ENCODE results near the gene SCYGR4. TPM values are rescaled to one million over a fixed set of nuclear protein-coding genes. Genes with fewer than 3 reads are reported as not detected.
A peak's percentile ranks its signal among the peaks of the same experiment; 100 is the strongest.

The SCYGR4 gene
- not detected for total RNA-seq

GRCh38 chr2:227617316-227618230 lies at the start of gene SCYGR4:
TSS of gene SCYGR4 (plus strand) at chr2:227617498. CDS start at chr2:227617498, 0 bp downstream.
- DNase-seq (no peak), ATAC-seq (ENCODE audit: low read depth) (no peak)
- H3K27ac Mint-ChIP-seq = no peak within 1 kb of the TSS
- H3K27me3 Mint-ChIP-seq = peaks cover 32% of the 10 kb centered on the region
- H3K4me3 Mint-ChIP-seq = no peak within 1 kb of the TSS
- no peaks in the 10 kb centered on the region for H3K4me1 Mint-ChIP-seq
- H3K36me3 Mint-ChIP-seq = no peaks in the 10 kb centered on the region
- H3K9me3 Mint-ChIP-seq = no peaks in the 10 kb centered on the region
- POLR2A ChIA-PET = no interaction called here

GRCh38 chr2:227568852-227569169 lies 48.5 kb upstream of the SCYGR4 start:
- Mint-ChIP-seq H3K27me3 (peaks cover 5% of the 10 kb centered on the region), H3K4me1 (no peaks in the 10 kb centered on the region), H3K27ac (no peak overlapping the region), H3K4me3 (no peak overlapping the region), H3K9me3 (no peaks in the 10 kb centered on the region), H3K36me3 (peaks cover 1% of the 10 kb centered on the region)
- POLR2A ChIA-PET = no interaction called here
- DNase-seq = no peak
- ATAC-seq (ENCODE audit: low read depth) = no peak

- Mint-ChIP-seq H3K27ac (no peak overlapping the region), H3K36me3 (no peaks in the 10 kb centered on the region), H3K27me3 (peaks cover 10% of the 10 kb centered on the region), H3K9me3 (no peaks in the 10 kb centered on the region), H3K4me3 (no peak overlapping the region), H3K4me1 (no peaks in the 10 kb centered on the region)
- POLR2A ChIA-PET = no interaction called here
- no peak for ATAC-seq (ENCODE audit: low read depth)
- DNase-seq = no peak
Observed at GRCh38 chr2:227570615-227571014, 46.7 kb upstream of the SCYGR4 start.

- peaks cover 2% of the 10 kb centered on the region for H3K36me3 Mint-ChIP-seq
- no peaks in the 10 kb centered on the region for H3K4me1 Mint-ChIP-seq
- DNase-seq (no peak), ATAC-seq (ENCODE audit: low read depth) (no peak)
- no peaks in the 10 kb centered on the region for H3K9me3 Mint-ChIP-seq
- no peak overlapping the region for H3K27ac Mint-ChIP-seq
- POLR2A ChIA-PET = no interaction called here
- peaks cover 30% of the 10 kb centered on the region for H3K27me3 Mint-ChIP-seq
- no peak overlapping the region for H3K4me3 Mint-ChIP-seq
Observed at GRCh38 chr2:227576110-227576509, 41.2 kb upstream of the SCYGR4 start.

GRCh38 chr2:227576812-227577211 lies 40.5 kb upstream of the SCYGR4 start:
- H3K4me3 Mint-ChIP-seq = no peak overlapping the region
- H3K27ac Mint-ChIP-seq = no peak overlapping the region
- DNase-seq (no peak), ATAC-seq (ENCODE audit: low read depth) (no peak)
- H3K27me3 Mint-ChIP-seq = peaks cover 34% of the 10 kb centered on the region
- POLR2A ChIA-PET = no interaction called here
- peaks cover 1% of the 10 kb centered on the region for H3K9me3 Mint-ChIP-seq
- H3K4me1 Mint-ChIP-seq = no peaks in the 10 kb centered on the region
- peaks cover 2% of the 10 kb centered on the region for H3K36me3 Mint-ChIP-seq

GRCh38 chr2:227577555-227577954 lies 39.7 kb upstream of the SCYGR4 start:
- no peaks in the 10 kb centered on the region for H3K4me1 Mint-ChIP-seq
- H3K36me3 Mint-ChIP-seq = peaks cover 4% of the 10 kb centered on the region
- no peak overlapping the region for H3K4me3 Mint-ChIP-seq
- DNase-seq = no peak
- POLR2A ChIA-PET = no interaction called here
- no peak for ATAC-seq (ENCODE audit: low read depth)
- H3K27me3 Mint-ChIP-seq = peaks cover 37% of the 10 kb centered on the region
- peaks cover 3% of the 10 kb centered on the region for H3K9me3 Mint-ChIP-seq
- H3K27ac Mint-ChIP-seq = no peak overlapping the region

GRCh38 chr2:227578642-227579041 lies 38.7 kb upstream of the SCYGR4 start:
- no peak for DNase-seq
- Mint-ChIP-seq H3K9me3 (peaks cover 7% of the 10 kb centered on the region), H3K4me3 (no peak overlapping the region), H3K27ac (no peak overlapping the region), H3K27me3 (peaks cover 32% of the 10 kb centered on the region), H3K36me3 (peaks cover 4% of the 10 kb centered on the region), H3K4me1 (no peaks in the 10 kb centered on the region)
- ATAC-seq (ENCODE audit: low read depth) = no peak
- POLR2A ChIA-PET = no interaction called here

- H3K9me3 Mint-ChIP-seq = peaks cover 8% of the 10 kb centered on the region
- POLR2A ChIA-PET = no interaction called here
- no peak overlapping the region for H3K4me3 Mint-ChIP-seq
- H3K4me1 Mint-ChIP-seq = no peaks in the 10 kb centered on the region
- DNase-seq (no peak), ATAC-seq (ENCODE audit: low read depth) (no peak)
- peaks cover 4% of the 10 kb centered on the region for H3K36me3 Mint-ChIP-seq
- H3K27ac Mint-ChIP-seq = no peak overlapping the region
- H3K27me3 Mint-ChIP-seq = peaks cover 27% of the 10 kb centered on the region
Observed at GRCh38 chr2:227579791-227580190, 37.5 kb upstream of the SCYGR4 start.

- peaks cover 8% of the 10 kb centered on the region for H3K9me3 Mint-ChIP-seq
Observed at GRCh38 chr2:227582369-227582768, 34.9 kb upstream of the SCYGR4 start.

GRCh38 chr2:227592694-227593387 lies 24.5 kb upstream of the SCYGR4 start:
- ATAC-seq (ENCODE audit: low read depth) (peak; percentile 56), DNase-seq (no peak)
- H3K27ac Mint-ChIP-seq = no peak overlapping the region
- H3K36me3 Mint-ChIP-seq = no peaks in the 10 kb centered on the region
- POLR2A ChIA-PET = no interaction called here
- H3K27me3 Mint-ChIP-seq = peaks cover 39% of the 10 kb centered on the region
- peaks cover 6% of the 10 kb centered on the region for H3K9me3 Mint-ChIP-seq
- H3K4me3 Mint-ChIP-seq = peak overlapping the region; percentile 35
- peaks cover 9% of the 10 kb centered on the region for H3K4me1 Mint-ChIP-seq

More at GRCh38 chr2:227582369-227582768, 34.9 kb upstream of the SCYGR4 start:
- POLR2A ChIA-PET = no interaction called here
- no peak for DNase-seq
- Mint-ChIP-seq H3K27ac (no peak overlapping the region), H3K4me1 (no peaks in the 10 kb centered on the region), H3K27me3 (peaks cover 19% of the 10 kb centered on the region), H3K36me3 (peaks cover 2% of the 10 kb centered on the region), H3K4me3 (no peak overlapping the region)
- no peak for ATAC-seq (ENCODE audit: low read depth)

GRCh38 chr2:227595797-227596196 lies 21.5 kb upstream of the SCYGR4 start:
- Mint-ChIP-seq H3K4me1 (peaks cover 9% of the 10 kb centered on the region), H3K27ac (no peak overlapping the region), H3K27me3 (peaks cover 28% of the 10 kb centered on the region), H3K9me3 (peaks cover 2% of the 10 kb centered on the region), H3K4me3 (no peak overlapping the region), H3K36me3 (no peaks in the 10 kb centered on the region)
- POLR2A ChIA-PET = no interaction called here
- no peak for DNase-seq
- no peak for ATAC-seq (ENCODE audit: low read depth)

GRCh38 chr2:227597036-227597435 lies 20.3 kb upstream of the SCYGR4 start:
- Mint-ChIP-seq H3K36me3 (no peaks in the 10 kb centered on the region), H3K27me3 (peaks cover 25% of the 10 kb centered on the region), H3K9me3 (peaks cover 2% of the 10 kb centered on the region), H3K4me1 (peaks cover 9% of the 10 kb centered on the region), H3K27ac (no peak overlapping the region), H3K4me3 (no peak overlapping the region)
- POLR2A ChIA-PET = no interaction called here
- ATAC-seq (ENCODE audit: low read depth) (no peak), DNase-seq (no peak)

- ATAC-seq (ENCODE audit: low read depth) (no peak), DNase-seq (no peak)
- H3K27me3 Mint-ChIP-seq = peaks cover 30% of the 10 kb centered on the region
- H3K4me3 Mint-ChIP-seq = no peak overlapping the region
- H3K27ac Mint-ChIP-seq = no peak overlapping the region
- POLR2A ChIA-PET = no interaction called here
- peaks cover 2% of the 10 kb centered on the region for H3K9me3 Mint-ChIP-seq
- H3K36me3 Mint-ChIP-seq = no peaks in the 10 kb centered on the region
- H3K4me1 Mint-ChIP-seq = peaks cover 4% of the 10 kb centered on the region
Observed at GRCh38 chr2:227597998-227598397, 19.3 kb upstream of the SCYGR4 start.

Data from activated naive CD8-positive, alpha-beta T cell treated with anti-CD3 and anti-CD28 coated beads, Interleukin-2, amount 10 ng/mL, durations not matched to agents 7 days and 5 days (primary cell).